Neural progenitor cell (in vitro differentiated cells): ENCODE data around the gene CCDC177. TPM values are rescaled to one million over a fixed set of nuclear protein-coding genes. Genes with fewer than 3 reads are reported as not detected.

Experiments used
- DNase-seq: peaks from one replicate; pipeline ENCODE4 v3.0.0-alpha.2; 2016; ENCODE audit warnings: low spot score
- H2AFZ ChIP-seq: fragments of 200-600 bp; sonication (generic); replicated peaks from 2 replicates; pipeline ENCODE4 v1.6.1; 2016; ENCODE audit warnings: antibody characterized with exemption
- H3F3A ChIP-seq: fragments of 200-600 bp; sonication (generic); 2 replicates; pipeline ENCODE4 v1.6.1; 2016; ENCODE audit warnings: antibody characterized with exemption, low read depth
- H3K27ac ChIP-seq: fragments of 200-600 bp; sonication (generic); 2 replicates; pipeline ENCODE4 v1.5.1; 2016; ENCODE audit warnings: mild to moderate bottlenecking
- H3K27me3 ChIP-seq: fragments of 200-600 bp; sonication (generic); 2 replicates; pipeline ENCODE4 v1.6.1; 2016; ENCODE audit warnings: mild to moderate bottlenecking, moderate library complexity
- H3K36me3 ChIP-seq: fragments of 200-600 bp; sonication (generic); 2 replicates; pipeline ENCODE4 v1.5.1; 2016
- H3K4me1 ChIP-seq: fragments of 200-600 bp; sonication (generic); 2 replicates; pipeline ENCODE4 v1.6.1; 2016; ENCODE audit warnings: mixed run types
- H3K4me2 ChIP-seq: fragments of 200-600 bp; sonication (generic); 2 replicates; pipeline ENCODE4 v1.6.1; 2016
- H3K4me3 ChIP-seq: fragments of 200-600 bp; sonication (generic); 2 replicates; pipeline ENCODE4 v1.5.1; 2016
- H3K79me2 ChIP-seq: fragments of 200-600 bp; sonication (generic); 2 replicates; pipeline ENCODE4 v1.6.1; 2016; ENCODE audit warnings: low read depth
- H3K9ac ChIP-seq: fragments of 200-600 bp; sonication (generic); 2 replicates; pipeline ENCODE4 v1.6.1; 2016
- H3K9me3 ChIP-seq: fragments of 200-600 bp; sonication (generic); 2 replicates; pipeline ENCODE4 v1.5.1; 2016; ENCODE audit warnings: low read depth
- H4K20me1 ChIP-seq: fragments of 200-600 bp; sonication (generic); 2 replicates; pipeline ENCODE4 v1.6.1; 2016; ENCODE audit warnings: low read depth
- H3K27ac Mint-ChIP-seq: 3 replicates; pipeline ENCODE4 v1.8.0; 2021; ENCODE audit warnings: mixed read lengths
- H3K27me3 Mint-ChIP-seq: 2 replicates; pipeline ENCODE4 v1.8.0; 2022; ENCODE audit warnings: low read depth, mild to moderate bottlenecking, inconsistent platforms, moderate library complexity, mixed read lengths; ENCODE audit not compliant: insufficient read depth
- H3K36me3 Mint-ChIP-seq: 3 replicates; pipeline ENCODE4 v1.8.0; 2021; ENCODE audit warnings: mixed read lengths
- H3K4me1 Mint-ChIP-seq: 3 replicates; pipeline ENCODE4 v1.8.0; 2021; ENCODE audit warnings: mixed read lengths
- H3K4me3 Mint-ChIP-seq: 3 replicates; pipeline ENCODE4 v1.8.0; 2021; ENCODE audit warnings: mild to moderate bottlenecking, moderate library complexity, mixed read lengths
- H3K9me3 Mint-ChIP-seq: 3 replicates; pipeline ENCODE4 v1.8.0; 2020; ENCODE audit warnings: mixed read lengths
- CTCF ChIP-seq: fragments of 200-600 bp; sonication (generic); IDR thresholded peaks from 2 replicates; pipeline ENCODE4 v1.5.1; 2017; ENCODE audit warnings: antibody characterized with exemption, mild to moderate bottlenecking
- EZH2 ChIP-seq: fragments of 200-600 bp; sonication (generic); IDR thresholded peaks from 2 replicates; pipeline ENCODE4 v1.6.1; 2017; ENCODE audit warnings: antibody characterized with exemption, mild to moderate bottlenecking, moderate library complexity
- EZH2phosphoT487 ChIP-seq: fragments of 200-600 bp; sonication (generic); IDR thresholded peaks from 2 replicates; pipeline ENCODE4 v1.6.1; 2017; ENCODE audit warnings: antibody characterized with exemption
- total RNA-seq: library from RNA; depleted of rRNA; stranded (reverse); fragments of >200 nt; gene quantifications from 2 replicates; pipeline ENCODE4 v1.2.3, GENCODE V29; 2015; ENCODE audit warnings: low replicate concordance

CCDC177 gene
- total RNA-seq, 1 donor from 2014 or later, result 8.6 TPM

GRCh38 chr14:69531135-69531534 is 43.5 kb downstream of the CCDC177 start:
- no peaks in the 10 kb centered on the region for H3F3A ChIP-seq
- TF ChIP-seq EZH2phosphoT487, result no peak
- no peak for TF ChIP-seq EZH2
- TF ChIP-seq CTCF, result no peak
- peaks cover 10% of the 10 kb centered on the region for H3K4me1 Mint-ChIP-seq
- H3K4me1 ChIP-seq, result peaks cover 3% of the 10 kb centered on the region
- no peaks in the 10 kb centered on the region for H3K36me3 ChIP-seq
- no peaks in the 10 kb centered on the region for H4K20me1 ChIP-seq
- no peak for DNase-seq
- no peak overlapping the region for H3K9ac ChIP-seq
- H2AFZ ChIP-seq, result no peak overlapping the region
- no peaks in the 10 kb centered on the region for H3K9me3 Mint-ChIP-seq
- H3K27ac Mint-ChIP-seq, result no peak overlapping the region
- H3K9me3 ChIP-seq, result no peaks in the 10 kb centered on the region
- H3K27me3 Mint-ChIP-seq, result no peaks in the 10 kb centered on the region
- no peak overlapping the region for H3K4me3 Mint-ChIP-seq
- no peaks in the 10 kb centered on the region for H3K27me3 ChIP-seq
- no peak overlapping the region for H3K4me3 ChIP-seq
- no peaks in the 10 kb centered on the region for H3K79me2 ChIP-seq
- no peak overlapping the region for H3K27ac ChIP-seq
- no peak overlapping the region for H3K4me2 ChIP-seq
- H3K36me3 Mint-ChIP-seq, result no peaks in the 10 kb centered on the region

DNA sequence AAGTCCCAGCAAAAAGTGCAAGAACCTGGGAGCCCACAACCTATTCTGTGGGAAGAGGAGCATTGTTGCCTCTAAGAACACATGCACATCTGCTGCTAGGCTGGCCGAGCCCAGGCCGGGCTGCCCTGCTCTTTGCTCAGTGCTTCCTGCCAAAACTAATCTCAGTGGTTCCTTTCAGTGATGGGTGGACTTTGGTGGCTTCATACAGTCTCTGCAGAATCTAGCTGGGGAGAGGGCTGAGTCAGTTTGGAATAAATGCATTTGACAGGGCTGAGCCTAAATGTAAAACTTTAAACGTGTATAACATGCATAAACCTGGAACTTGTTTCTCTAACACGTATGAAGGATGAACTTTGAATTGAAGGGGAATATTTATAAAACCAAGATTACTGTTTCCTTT is 44.6 kb downstream of the CCDC177 start:
- Histone ChIP-seq H3K9me3 (no peaks in the 10 kb centered on the region), H2AFZ (no peak overlapping the region), H3F3A (no peaks in the 10 kb centered on the region), H4K20me1 (no peaks in the 10 kb centered on the region), H3K4me3 (no peak overlapping the region), H3K36me3 (no peaks in the 10 kb centered on the region), H3K79me2 (no peaks in the 10 kb centered on the region), H3K4me1 (no peaks in the 10 kb centered on the region), H3K4me2 (no peak overlapping the region), H3K9ac (no peak overlapping the region), H3K27ac (no peak overlapping the region), H3K27me3 (no peaks in the 10 kb centered on the region)
- H3K27me3 Mint-ChIP-seq, result peaks cover 5% of the 10 kb centered on the region
- H3K4me3 Mint-ChIP-seq, result no peak overlapping the region
- no peaks in the 10 kb centered on the region for H3K36me3 Mint-ChIP-seq
- H3K4me1 Mint-ChIP-seq, result peaks cover 3% of the 10 kb centered on the region
- DNase-seq, result no peak
- no peak overlapping the region for H3K27ac Mint-ChIP-seq
- no peaks in the 10 kb centered on the region for H3K9me3 Mint-ChIP-seq
- TF ChIP-seq EZH2phosphoT487, result no peak
- TF ChIP-seq EZH2, result no peak
- no peak for TF ChIP-seq CTCF

DNA sequence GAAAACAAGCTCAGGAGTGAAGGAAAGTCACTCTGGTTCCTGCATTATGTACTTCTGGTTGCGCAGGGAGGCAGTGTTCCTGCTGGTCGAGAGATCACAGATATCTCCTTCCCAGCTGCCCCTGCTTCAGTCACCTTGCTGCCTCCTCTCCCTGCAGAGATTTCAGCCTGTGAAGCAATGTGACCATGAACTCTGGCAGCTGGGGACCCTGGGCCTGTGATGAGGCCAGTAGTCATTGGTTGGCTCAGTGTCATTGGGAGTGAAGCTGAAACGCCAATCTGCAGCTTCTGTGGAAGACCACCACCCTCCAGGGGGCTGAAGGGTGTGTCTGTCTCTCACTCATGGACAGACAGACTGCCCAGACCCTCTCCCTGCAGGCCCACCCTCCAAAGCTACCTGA is 45.1 kb downstream of the CCDC177 start:
- no peak overlapping the region for H3K27ac ChIP-seq
- peaks cover 8% of the 10 kb centered on the region for H3K27me3 Mint-ChIP-seq
- H3K4me1 Mint-ChIP-seq, result no peaks in the 10 kb centered on the region
- H3K9me3 ChIP-seq, result no peaks in the 10 kb centered on the region
- no peak overlapping the region for H2AFZ ChIP-seq
- no peaks in the 10 kb centered on the region for H4K20me1 ChIP-seq
- DNase-seq, result no peak
- no peaks in the 10 kb centered on the region for H3K27me3 ChIP-seq
- no peak overlapping the region for H3K4me3 ChIP-seq
- H3K79me2 ChIP-seq, result no peaks in the 10 kb centered on the region
- H3K9me3 Mint-ChIP-seq, result no peaks in the 10 kb centered on the region
- no peak for TF ChIP-seq EZH2
- TF ChIP-seq CTCF, result no peak
- no peak for TF ChIP-seq EZH2phosphoT487
- H3K36me3 Mint-ChIP-seq, result no peaks in the 10 kb centered on the region
- no peak overlapping the region for H3K4me2 ChIP-seq
- H3K9ac ChIP-seq, result no peak overlapping the region
- no peak overlapping the region for H3K27ac Mint-ChIP-seq
- H3K36me3 ChIP-seq, result no peaks in the 10 kb centered on the region
- no peak overlapping the region for H3K4me3 Mint-ChIP-seq
- H3K4me1 ChIP-seq, result no peaks in the 10 kb centered on the region
- no peaks in the 10 kb centered on the region for H3F3A ChIP-seq

- H3F3A ChIP-seq, result no peaks in the 10 kb centered on the region
- no peak for TF ChIP-seq EZH2phosphoT487
- no peak for TF ChIP-seq EZH2
- no peak for TF ChIP-seq CTCF
- no peaks in the 10 kb centered on the region for H3K4me1 ChIP-seq
- Mint-ChIP-seq H3K36me3 (no peaks in the 10 kb centered on the region), H3K9me3 (no peaks in the 10 kb centered on the region), H3K27me3 (peaks cover 11% of the 10 kb centered on the region), H3K27ac (no peak overlapping the region), H3K4me1 (no peaks in the 10 kb centered on the region), H3K4me3 (no peak overlapping the region)
- no peak for DNase-seq
- H2AFZ ChIP-seq, result no peak overlapping the region
- no peaks in the 10 kb centered on the region for H3K36me3 ChIP-seq
- no peaks in the 10 kb centered on the region for H3K9me3 ChIP-seq
- no peak overlapping the region for H3K4me2 ChIP-seq
- H3K4me3 ChIP-seq, result no peak overlapping the region
- H4K20me1 ChIP-seq, result no peaks in the 10 kb centered on the region
- no peak overlapping the region for H3K9ac ChIP-seq
- H3K79me2 ChIP-seq, result no peaks in the 10 kb centered on the region
- no peaks in the 10 kb centered on the region for H3K27me3 ChIP-seq
- H3K27ac ChIP-seq, result no peak overlapping the region
Measured at GRCh38 chr14:69528930-69529329, 45.7 kb downstream of the CCDC177 start.
